GM19043 (cell line): ENCODE measurements around the gene PARM1.

ENCODE experiments used
- ATAC-seq: cut with Tn5 transposase; IDR thresholded peaks from one replicate; pipeline ENCODE4 v1.9.1; 2021; ENCODE audit warnings: low read depth; ENCODE audit not compliant: unreplicated experiment

The PARM1 gene

DNA sequence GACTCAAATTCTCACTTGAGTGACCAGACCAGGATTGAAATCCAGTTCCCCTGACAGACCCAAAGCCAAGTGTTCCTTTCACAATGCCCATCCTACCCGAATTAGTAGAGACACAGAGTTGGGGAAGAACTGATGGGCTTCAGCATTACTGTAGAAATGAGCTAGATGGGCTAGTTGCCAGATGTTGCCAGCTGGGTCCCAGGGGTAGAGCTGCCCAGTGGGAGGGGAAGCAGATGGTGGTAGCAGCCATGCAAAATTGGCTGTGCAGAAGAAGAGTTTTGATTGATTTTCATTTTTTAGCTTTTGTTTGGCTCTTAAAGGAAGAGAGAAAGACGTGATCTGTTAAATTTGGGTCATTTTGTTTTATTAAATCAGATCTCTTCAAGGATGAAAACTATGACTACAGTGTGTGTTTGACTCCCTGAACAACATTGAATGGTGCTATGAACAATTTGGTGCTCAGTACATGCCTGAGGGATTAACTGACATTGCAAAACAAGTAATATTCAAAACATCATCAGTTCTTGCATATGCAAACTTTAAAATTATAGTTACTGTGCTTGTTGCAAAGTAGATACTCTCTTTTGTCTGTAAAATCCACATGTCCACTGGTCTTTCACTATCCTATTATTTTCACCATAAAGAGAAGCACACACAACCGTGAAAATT, 86.0 kb downstream of the PARM1 start:
- ATAC-seq, result no peak

DNA sequence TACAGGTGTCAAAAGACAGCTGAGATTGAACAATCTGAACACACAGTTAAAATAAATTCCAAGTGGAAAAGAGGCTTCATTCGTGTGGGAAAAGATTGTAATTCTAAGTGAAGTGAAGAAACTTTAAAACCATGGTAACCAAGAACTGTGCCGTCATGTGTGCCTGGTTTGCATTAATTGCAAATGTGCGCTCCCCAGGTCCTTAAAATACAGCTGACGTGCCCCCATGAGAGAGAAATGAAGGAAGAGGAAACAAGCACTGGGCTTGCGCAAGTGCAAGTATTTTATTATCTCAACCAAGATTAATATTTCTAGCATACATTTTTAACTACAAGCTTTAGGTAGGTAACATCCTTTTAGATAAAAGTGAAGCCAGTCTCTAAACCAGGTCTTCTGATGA, 92.5 kb downstream of the PARM1 start:
- ATAC-seq, result no peak

DNA sequence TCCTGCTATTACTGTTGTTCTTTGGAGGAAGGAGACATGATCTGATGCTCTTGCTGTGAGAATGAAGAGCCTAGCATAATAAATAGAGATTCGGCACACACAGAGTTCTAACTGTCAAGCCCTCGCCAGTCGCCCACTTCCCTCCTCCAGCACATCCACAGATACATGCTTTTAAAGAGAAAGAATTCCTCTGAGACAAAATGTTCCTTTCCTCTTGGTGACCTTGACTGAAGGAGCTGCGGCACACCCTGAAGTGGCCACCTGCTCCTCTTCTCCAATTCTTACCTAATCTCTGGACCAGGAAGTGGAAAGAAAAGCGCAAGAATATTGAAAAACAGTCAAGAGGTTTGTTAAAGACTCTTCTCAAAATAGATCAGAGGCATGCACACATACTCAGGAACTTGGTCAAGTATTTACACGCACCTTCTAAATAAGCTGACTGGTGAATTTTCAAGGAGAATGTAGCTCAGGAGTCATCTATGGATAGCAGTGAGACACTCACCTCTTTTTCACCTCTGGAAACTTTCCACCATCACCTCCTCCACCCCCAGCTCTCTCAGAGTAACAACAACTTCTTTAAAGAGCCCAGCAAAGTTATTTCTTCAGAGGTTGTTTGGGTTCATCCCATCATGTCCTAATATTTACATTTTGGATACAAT, 95.4 kb downstream of the PARM1 start:
- no peak for ATAC-seq

DNA sequence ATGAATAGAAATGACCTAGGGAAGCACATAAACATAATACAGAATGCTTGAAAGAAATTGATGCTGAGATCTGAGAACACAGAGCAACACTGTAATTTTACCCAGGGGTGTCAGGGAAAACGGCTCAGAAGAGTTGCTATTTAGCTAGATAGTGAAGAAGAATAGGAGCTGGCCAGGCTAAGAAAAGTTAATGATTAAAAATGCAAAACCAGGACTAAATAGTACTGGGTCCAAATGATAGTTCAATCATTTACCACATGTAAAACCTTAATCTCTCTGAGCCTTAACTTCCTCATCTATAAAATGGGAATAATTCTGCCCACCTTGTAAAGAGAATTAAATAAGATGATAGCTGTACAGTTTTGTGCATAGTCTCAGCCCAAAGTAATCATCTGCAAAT, 97.1 kb downstream of the PARM1 start:
- no peak for ATAC-seq

DNA sequence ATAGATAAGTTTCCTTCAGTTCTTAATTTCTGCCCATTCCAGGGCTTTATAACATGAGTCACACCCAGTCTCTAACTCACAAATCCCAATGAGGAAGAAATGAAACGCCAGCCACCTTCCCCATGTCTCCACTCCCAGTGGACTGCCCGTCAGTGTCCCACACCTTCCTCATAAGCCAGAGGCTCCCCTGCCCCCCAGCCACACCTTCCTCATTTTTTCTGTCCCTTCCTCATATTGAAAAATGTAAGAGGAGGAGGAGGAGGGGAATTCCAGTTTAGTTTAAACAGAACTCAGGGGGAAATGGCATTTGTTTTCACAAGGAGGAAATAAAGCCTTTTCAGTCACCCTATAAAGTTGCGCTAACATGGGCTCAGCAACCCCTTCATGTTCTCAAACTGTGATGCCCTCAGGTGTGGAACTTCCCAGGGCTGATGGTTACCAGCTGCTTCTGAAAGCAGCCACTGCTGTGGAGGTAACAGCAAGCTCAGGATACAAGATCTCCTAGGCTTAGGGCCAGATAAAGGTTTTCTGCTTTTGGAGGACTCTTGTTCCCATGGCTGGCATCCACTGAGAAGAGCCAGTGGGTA, 97.8 kb downstream of the PARM1 start:
- no peak for ATAC-seq

DNA sequence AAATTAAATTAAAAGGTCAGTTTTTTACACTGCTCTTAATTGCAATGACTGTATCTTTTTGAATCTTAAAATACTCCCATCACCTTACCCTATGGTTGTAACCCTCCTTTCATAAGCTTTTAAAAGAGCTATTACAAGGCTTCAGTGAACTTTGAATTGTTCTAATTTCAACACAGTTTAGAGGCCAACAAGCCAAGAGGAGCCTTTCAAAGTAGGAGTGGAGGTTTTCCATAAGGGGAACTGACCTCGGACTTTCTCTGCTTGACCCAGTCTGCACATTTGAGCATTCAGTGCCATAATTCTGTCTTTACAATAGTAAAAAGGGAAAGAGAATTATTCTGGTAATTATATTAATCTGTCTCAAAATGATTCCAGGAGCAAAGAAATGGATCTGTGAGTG, 98.9 kb downstream of the PARM1 start:
- no peak for ATAC-seq

DNA sequence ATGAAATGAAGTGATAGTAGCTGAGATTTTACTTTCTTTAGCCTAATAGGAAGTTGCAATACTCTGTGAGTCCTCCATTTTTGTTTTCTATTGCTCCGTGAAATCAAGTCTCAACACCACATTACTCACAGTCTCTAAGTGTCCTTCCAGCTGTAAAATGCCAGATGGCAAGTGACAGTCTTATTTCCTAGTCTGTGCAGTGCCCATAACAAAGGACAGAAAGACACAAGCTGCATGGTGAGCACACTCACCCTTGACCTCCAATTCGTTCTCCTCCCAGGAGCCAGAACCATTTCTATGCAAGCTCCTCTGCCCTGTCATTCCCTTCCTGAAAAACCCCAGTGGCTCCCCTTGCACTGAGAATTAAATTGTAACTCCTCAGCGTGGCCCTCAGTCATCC, 101.6 kb downstream of the PARM1 start:
- no peak for ATAC-seq

DNA sequence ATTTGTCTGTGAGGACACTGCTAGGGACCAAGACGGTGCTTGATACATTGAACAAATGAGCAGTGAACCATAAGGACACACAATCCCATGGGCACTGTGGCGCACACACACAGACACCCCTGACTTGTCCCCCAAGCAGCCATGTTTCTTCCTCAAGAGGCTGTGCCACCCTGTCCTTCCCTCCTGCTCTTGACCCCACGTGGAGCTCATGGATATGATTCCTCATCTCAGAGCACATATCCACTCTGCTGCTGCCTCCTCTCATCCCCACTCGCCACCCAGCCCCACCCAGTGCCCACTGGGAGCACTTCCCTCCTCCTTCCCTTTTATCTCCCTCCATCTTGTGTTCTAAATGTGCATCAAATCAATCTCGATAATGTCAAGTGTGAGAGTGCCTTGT, 102.4 kb downstream of the PARM1 start:
- no peak for ATAC-seq

DNA sequence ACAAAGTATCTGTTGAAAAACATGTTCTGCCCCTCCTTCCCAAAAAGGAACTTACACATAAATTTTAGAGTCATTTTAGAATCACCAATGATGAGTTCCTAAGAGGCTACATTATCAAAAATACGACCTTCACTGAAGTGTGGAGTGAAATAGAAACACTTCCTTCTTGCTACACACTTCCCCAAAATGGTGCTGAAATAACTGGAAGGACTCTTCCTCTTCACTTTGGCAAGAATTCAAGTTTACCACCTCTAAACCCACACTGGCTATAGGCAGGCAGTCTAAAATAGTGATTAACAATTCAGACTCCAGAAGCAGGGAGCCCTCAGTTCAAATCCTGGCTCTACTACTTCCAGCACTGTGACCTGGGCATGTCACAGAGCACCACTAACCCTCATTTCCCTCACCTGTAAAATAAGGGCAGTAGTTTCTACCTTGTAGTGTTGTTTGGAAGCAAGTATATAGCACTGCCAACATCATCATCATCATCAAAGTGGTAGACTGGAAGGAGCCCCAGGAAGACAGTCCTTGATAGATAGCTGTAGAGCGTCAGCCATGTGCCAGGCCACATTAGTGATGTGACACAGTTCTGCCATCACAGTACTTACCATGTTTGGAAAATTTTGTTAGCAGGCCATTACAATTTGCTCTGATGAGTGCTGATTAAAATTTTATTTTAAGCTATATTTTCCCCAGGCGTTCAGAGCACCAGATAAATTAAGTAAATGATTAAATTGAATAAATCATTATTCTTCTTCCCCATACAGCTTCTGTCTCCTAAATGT, 103.3 kb downstream of the PARM1 start:
- no peak for ATAC-seq

DNA sequence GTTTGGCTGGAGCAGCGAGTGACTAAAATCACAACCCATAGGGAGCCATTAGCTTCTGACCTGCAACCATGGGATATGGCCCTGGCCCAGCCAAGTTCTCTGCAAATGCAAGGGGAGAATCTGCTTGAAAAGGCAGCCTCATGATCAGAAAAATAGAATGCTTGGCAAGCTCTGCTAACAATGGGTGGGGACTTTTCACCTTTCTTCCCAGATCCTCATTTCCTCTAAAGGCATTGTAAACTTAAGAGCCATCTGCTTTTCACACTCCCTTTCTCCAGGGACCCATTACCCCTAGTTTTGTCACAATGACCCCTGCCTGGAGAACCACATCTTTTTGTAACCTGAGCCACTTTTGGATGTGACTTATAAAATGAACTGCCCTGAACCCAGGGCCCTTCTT, 104.3 kb downstream of the PARM1 start:
- ATAC-seq, result no peak

DNA sequence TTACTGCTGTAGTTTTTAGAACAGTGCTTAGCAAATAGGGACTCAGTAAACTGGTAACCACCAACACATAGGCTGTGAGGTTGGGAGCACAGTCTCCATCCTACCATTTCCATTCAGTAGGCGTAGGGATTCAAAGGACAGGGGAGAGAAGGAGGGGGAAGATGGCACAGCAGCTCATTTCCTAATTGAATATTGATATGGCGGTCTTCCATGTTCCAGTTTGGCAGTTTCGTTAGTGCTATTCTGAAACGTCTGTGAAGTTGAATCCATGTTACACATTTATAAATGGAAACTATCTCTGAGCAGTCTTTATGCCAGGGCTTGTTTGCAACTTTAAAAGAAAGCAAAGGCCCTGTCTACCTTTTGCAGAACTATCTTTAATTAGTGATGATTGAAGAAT, 105.5 kb downstream of the PARM1 start:
- ATAC-seq, result no peak

DNA sequence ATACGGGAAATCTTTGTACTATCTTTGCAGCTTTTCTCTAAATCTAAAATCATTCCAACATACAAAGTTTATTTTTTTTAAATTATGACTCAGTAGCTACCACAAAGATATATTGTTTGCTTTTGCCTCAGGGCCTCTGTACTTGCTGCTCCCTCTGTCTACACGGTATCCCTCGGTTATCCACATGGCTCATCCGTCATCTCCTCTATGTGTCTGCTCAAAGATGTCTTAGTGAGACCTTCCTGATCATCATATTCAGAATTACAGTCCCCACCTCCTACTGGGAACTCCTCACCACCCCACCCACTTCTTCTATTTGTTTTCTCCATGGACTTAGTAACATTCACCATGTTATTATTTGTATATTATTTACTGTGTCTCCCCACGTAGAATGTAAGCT, 107.8 kb downstream of the PARM1 start:
- ATAC-seq, result no peak

DNA sequence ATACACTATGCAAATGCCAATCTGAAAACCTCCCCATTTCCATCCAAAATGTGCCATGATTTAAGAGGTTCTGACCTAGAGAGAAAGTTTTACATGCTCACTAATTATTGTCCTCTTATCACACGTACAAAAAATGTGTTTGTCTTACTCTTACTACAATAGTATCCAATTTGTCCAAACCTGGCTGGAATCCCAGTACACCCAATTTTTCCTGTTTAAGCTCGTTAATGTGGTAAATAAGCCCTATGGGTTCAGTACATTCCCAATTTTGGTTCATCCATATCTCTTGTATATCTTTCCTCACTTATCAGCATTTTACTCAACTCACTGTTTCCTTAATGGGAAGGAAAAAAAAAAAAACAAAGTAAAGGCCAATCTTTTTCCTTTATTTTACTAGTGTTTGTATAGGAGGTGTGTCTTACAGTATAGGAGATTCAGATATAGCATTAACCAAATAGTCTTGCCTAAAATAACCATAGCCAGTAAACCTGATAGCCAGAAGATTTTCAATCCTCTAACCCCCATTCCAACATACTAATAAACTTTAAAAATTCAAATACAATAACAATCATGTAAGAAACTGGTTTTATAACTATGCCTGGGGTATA, 109.8 kb downstream of the PARM1 start:
- ATAC-seq, result no peak

DNA sequence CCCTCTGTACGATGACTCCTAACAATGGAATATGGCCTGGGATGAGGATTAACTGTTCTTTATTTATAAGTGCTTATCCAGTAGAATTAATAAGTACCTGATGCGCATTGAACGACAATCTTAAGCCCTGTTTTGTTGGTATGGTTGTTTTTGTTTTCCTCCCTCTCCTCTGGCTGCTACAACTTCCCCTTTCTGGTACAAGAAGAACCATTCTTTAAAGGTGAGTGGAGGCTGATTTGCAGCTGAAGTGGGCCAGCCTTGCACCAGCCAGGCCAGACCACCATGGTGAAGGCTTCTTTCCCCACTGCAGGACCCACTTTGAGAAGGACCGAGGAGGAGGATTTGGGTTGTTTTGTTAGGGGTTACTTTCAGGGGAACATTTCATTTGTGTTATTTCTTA, 113.3 kb downstream of the PARM1 start:
- ATAC-seq, result no peak

DNA sequence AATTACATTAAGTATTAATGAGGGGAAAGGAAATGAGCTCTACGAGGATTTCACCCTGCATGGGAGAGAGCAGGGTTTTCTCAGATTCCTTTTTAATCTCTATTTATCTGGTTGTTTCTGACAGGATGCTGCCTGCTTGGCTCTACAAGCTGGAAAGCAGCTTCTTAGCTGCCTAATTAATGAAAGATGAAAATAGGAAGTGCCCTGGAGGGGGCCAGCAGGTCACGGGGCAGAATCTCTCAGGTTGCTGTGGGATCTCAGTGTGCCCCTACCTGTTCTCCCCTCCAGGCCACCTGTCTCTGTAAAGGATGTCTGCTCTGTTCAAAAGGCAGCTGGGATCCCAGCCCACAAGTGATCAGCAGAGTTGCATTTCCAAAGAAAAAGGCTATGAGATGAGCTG, 113.7 kb downstream of the PARM1 start:
- ATAC-seq, result no peak

DNA sequence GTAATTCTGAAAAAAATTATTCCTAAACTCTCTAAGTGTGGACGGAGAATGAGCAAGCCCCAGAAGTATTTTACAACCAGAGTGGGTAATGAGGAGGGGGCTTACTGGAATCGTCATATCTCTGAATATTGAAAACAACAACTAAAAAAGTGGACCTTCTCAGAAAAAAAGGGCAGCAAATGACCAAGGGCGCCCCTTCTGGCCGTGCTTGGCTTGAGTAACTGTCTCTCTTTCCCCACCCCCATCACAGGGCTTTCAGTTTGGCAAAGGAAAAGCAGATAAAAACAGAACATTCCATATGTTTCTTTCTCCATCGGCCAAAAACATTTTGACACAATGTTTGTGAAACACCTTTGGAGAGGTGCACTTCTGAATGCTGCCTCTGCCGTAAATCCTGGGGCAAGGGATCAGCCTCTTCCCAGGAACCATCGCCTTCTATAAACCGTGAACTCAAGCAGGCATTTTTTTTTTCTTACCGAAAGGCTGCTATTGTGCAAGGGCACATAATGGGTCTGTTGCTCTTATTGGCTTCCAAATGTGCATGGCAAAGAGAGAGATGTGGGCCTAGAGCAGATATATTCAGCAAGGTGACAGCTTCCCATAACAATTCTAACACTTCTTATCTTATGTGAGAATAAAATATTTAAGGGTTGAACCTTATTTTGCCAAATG, 115.4 kb downstream of the PARM1 start:
- no peak for ATAC-seq

DNA sequence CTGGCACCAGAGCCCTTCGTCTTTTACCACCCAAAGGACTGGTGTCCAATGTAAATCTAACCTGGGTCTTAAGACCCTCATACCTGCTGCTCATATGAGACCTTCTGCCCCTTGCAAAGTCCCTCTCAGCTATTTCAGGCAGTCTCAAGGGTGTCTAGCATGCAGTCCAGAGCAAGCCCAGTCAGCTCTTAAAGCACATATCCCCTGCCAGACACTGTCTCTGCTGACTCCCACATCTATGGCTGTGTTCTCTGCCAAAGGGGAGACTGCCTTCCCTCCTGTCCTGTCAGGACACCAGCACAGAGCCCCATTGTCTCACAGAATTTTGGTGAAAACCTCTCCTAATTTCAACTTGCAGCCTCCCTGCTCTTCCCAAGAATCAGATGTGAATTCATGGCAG, 118.5 kb downstream of the PARM1 start:
- ATAC-seq, result no peak

DNA sequence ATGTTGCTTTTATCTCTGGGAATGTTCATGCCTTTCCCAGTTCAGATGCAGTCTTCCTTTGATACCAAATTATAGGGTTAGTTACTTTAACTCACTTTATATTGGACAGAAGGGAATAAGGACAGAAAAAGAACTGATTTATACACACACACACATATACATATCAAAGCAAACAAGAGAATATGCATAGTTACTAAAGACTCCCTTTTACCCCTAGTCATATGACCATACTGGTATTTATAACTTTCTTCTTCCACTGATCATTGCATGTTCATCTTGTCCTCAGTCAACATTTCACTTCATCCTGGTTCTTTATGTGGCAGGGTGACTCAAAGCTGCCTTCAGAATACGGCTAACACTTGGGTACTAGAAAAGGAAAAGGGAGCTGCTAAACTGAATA, 120.4 kb downstream of the PARM1 start:
- no peak for ATAC-seq

DNA sequence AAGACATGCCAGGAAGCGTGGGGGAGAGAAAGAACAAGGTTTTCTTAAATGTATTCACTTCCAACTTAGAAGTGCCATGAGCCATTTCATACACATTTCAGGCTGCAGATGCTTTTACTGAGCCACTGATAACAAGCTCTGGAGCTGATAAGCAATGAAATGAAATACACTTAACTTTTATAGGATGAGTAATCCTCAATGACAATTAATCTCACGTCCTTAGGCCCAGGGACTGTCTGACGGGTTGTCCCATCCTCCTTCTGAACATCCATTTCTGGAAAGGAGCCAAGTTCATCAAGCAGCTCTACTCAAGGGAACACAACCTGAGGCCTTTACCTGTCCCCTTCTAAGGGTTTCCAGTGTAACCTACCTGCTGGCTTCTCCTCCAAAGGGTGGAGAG, 121.2 kb downstream of the PARM1 start:
- no peak for ATAC-seq

DNA sequence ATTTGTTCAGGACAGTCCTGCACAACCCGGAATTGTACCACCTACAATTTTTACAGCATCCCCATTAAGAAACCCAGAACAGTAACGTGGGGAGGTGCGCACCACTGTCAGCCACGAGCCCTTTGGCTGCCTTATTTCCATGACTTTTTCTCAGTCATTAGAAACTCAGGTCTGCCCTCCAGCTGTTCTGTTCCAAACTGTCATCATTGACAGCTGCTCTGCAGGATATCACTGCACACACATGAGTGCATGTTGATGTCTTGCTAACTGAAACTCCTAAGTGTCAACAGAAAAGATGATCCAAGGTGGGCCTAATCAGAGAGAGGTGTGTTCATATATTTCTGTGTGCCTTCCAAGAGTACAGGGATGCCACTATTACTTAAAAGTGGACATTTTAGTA, 123.4 kb downstream of the PARM1 start:
- no peak for ATAC-seq

DNA sequence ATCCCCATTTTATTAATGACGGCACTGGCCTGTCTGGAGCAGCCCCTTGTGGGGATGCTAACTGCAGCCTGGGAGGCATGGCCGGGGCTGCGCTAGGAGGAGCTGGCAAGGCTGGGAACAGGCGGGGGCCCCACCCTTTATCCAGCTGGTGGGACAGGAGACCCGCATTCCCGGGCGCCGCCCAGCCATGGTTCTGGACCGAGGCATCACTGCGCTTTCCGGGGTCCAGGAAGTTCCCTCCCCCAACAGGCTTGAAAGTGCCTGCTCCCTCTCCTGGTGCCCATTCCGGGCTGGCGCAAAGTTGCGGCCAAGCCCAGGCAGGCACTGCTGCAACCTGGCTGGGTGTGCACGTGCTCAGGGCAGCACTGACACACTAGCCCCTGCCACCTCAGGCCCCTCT, 124.5 kb downstream of the PARM1 start:
- ATAC-seq, result no peak
